HepG2 (cell line): ENCODE data around the gene IQSEC1. TPM values are rescaled to one million over a fixed set of nuclear protein-coding genes. Genes with fewer than 3 reads are reported as not detected.

Source experiments
- ATF1 ChIP-seq: IDR thresholded peaks from 2 replicates; pipeline ENCODE4 v1.6.1; 2016; ENCODE audit warnings: mild to moderate bottlenecking, control low read depth
- EEA1 ChIP-seq: sonication (generic); formaldehyde crosslinking; IDR thresholded peaks from 2 replicates; pipeline ENCODE4 v1.5.1; 2020; ENCODE audit warnings: mild to moderate bottlenecking, missing genetic modification reagents, borderline replicate concordance
- FOXA3 ChIP-seq: IDR thresholded peaks from 2 replicates; pipeline ENCODE4 v1.6.1; 2016; ENCODE audit warnings: missing genetic modification reagents, missing compliant biosample characterization
- FOXC1 ChIP-seq: sonication (generic); formaldehyde crosslinking; IDR thresholded peaks from 2 replicates; pipeline ENCODE4 v1.8.0; 2022; ENCODE audit warnings: mild to moderate bottlenecking, missing genetic modification reagents, borderline replicate concordance
- HOXA9 ChIP-seq: sonication (generic); formaldehyde crosslinking; IDR thresholded peaks from 2 replicates; pipeline ENCODE4 v1.8.1; 2022; ENCODE audit warnings: missing genetic modification reagents, mild to moderate bottlenecking, moderate library complexity, borderline replicate concordance
- ISL2 ChIP-seq: sonication (generic); formaldehyde crosslinking; IDR thresholded peaks from 2 replicates; pipeline ENCODE4 v1.5.0; 2020; ENCODE audit warnings: missing genetic modification reagents
- KLF11 ChIP-seq: IDR thresholded peaks from 2 replicates; pipeline ENCODE4 v1.6.1; 2016; ENCODE audit warnings: missing compliant biosample characterization
- KLF15 ChIP-seq: sonication (generic); formaldehyde crosslinking; IDR thresholded peaks from 2 replicates; pipeline ENCODE4 v1.8.1; 2023; ENCODE audit warnings: borderline replicate concordance, mild to moderate bottlenecking, inconsistent platforms, missing genetic modification reagents, mixed read lengths
- NFKB2 ChIP-seq: sonication (generic); formaldehyde crosslinking; IDR thresholded peaks from 2 replicates; pipeline ENCODE4 v1.4.0; 2020; ENCODE audit warnings: missing genetic modification reagents, borderline replicate concordance
- RBFOX2 ChIP-seq: fragments of 200-400 bp; formaldehyde crosslinking; IDR thresholded peaks from 2 replicates; pipeline ENCODE4 v1.6.1; 2017; ENCODE audit warnings: low read depth, mild to moderate bottlenecking, low read length
- THYN1 ChIP-seq: sonication (generic); formaldehyde crosslinking; IDR thresholded peaks from 2 replicates; pipeline ENCODE4 v1.8.1; 2023; ENCODE audit warnings: low read depth, mild to moderate bottlenecking, moderate library complexity, missing genetic modification reagents, borderline replicate concordance
- ZBTB42 ChIP-seq: sonication (generic); formaldehyde crosslinking; IDR thresholded peaks from 2 replicates; pipeline ENCODE4 v1.5.0; 2020; ENCODE audit warnings: mild to moderate bottlenecking, missing genetic modification reagents
- ZIK1 ChIP-seq: sonication (generic); formaldehyde crosslinking; IDR thresholded peaks from 2 replicates; pipeline ENCODE4 v1.5.0; 2020; ENCODE audit warnings: mild to moderate bottlenecking, low read depth, missing genetic modification reagents, borderline replicate concordance
- ZNF225 ChIP-seq: sonication (generic); formaldehyde crosslinking; IDR thresholded peaks from 2 replicates; pipeline ENCODE4 v1.4.0; 2020; ENCODE audit warnings: mild to moderate bottlenecking, missing genetic modification reagents
- ZNF292 ChIP-seq: sonication (generic); formaldehyde crosslinking; IDR thresholded peaks from 2 replicates; pipeline ENCODE4 v1.8.1; 2022; ENCODE audit warnings: mild to moderate bottlenecking, low read depth, missing genetic modification reagents, borderline replicate concordance
- ZNF496 ChIP-seq: sonication (generic); formaldehyde crosslinking; IDR thresholded peaks from 2 replicates; pipeline ENCODE4 v1.8.1; 2023; ENCODE audit warnings: mild to moderate bottlenecking, moderate library complexity, missing genetic modification reagents; ENCODE audit not compliant: insufficient replicate concordance
- ZNF569 ChIP-seq: sonication (generic); formaldehyde crosslinking; IDR thresholded peaks from 2 replicates; pipeline ENCODE4 v1.5.0; 2020; ENCODE audit warnings: mild to moderate bottlenecking, missing genetic modification reagents, moderate library complexity, borderline replicate concordance
- ZNF570 ChIP-seq: sonication (generic); formaldehyde crosslinking; IDR thresholded peaks from 2 replicates; pipeline ENCODE4 v1.4.0; 2020; ENCODE audit warnings: mild to moderate bottlenecking, missing genetic modification reagents, borderline replicate concordance
- ZNF775 ChIP-seq: sonication (generic); formaldehyde crosslinking; IDR thresholded peaks from 2 replicates; pipeline ENCODE4 v1.4.0; 2020; ENCODE audit warnings: missing genetic modification reagents, mild to moderate bottlenecking, moderate library complexity, borderline replicate concordance
- ZNF883 ChIP-seq: sonication (generic); formaldehyde crosslinking; IDR thresholded peaks from 2 replicates; pipeline ENCODE4 v1.5.1; 2020; ENCODE audit warnings: mild to moderate bottlenecking, missing genetic modification reagents; ENCODE audit errors: not compliant biosample characterization
- polyA plus RNA-seq, 8 experiments: library from polyadenylated mRNA; depleted of rRNA in 3 of 8; stranded (reverse) in 7 of 8; unstranded in 1 of 8; fragments of >200 nt; fragmentation: Illumina TruSeq in 4 of 8; extraction: Trizol in 4 of 8; gene quantifications; 2 replicates each; pipeline versions ENCODE4 v1.2.1 to v1.2.3, GENCODE V29; 2011 to 2016; ENCODE audit warnings: low read depth in 4 of 8, missing spikeins in 1 of 8, mixed read lengths in 1 of 8; ENCODE audit not compliant: insufficient read depth in 1 of 8
- total RNA-seq, 5 experiments: library from RNA; depleted of rRNA; stranded (reverse); fragments of >200 nt; fragmentation: Illumina TruSeq; extraction: Trizol; gene quantifications; 2 replicates each; pipeline ENCODE4 v1.2.3, GENCODE V29; 2016; ENCODE audit warnings: low read depth in 1 of 5
- TF ChIP-seq, protein P1 (sequence below): sonication (generic); formaldehyde crosslinking; IDR thresholded peaks from 2 replicates; pipeline ENCODE4 v1.8.0; 2022; ENCODE audit warnings: missing genetic modification reagents, mild to moderate bottlenecking, borderline replicate concordance
- TF ChIP-seq, protein P2 (sequence below): IDR thresholded peaks from 2 replicates; pipeline ENCODE4 v1.6.1; 2016
- TF ChIP-seq, protein P3 (sequence below): sonication (generic); formaldehyde crosslinking; conservative IDR thresholded peaks from 2 replicates; pipeline ENCODE4 v1.4.0; 2020; ENCODE audit warnings: missing genetic modification reagents
- TF ChIP-seq, protein P4 (sequence below): sonication (generic); formaldehyde crosslinking; IDR thresholded peaks from 2 replicates; pipeline ENCODE4 v1.9.0; 2021; ENCODE audit warnings: missing genetic modification reagents, borderline replicate concordance

The IQSEC1 gene
- total and polyA plus RNA-seq, 2 of the 13 experiments (the other 11 are each of a cell fraction or from before 2014, with no cell fraction given): 17.4 to 20.2 TPM

DNA sequence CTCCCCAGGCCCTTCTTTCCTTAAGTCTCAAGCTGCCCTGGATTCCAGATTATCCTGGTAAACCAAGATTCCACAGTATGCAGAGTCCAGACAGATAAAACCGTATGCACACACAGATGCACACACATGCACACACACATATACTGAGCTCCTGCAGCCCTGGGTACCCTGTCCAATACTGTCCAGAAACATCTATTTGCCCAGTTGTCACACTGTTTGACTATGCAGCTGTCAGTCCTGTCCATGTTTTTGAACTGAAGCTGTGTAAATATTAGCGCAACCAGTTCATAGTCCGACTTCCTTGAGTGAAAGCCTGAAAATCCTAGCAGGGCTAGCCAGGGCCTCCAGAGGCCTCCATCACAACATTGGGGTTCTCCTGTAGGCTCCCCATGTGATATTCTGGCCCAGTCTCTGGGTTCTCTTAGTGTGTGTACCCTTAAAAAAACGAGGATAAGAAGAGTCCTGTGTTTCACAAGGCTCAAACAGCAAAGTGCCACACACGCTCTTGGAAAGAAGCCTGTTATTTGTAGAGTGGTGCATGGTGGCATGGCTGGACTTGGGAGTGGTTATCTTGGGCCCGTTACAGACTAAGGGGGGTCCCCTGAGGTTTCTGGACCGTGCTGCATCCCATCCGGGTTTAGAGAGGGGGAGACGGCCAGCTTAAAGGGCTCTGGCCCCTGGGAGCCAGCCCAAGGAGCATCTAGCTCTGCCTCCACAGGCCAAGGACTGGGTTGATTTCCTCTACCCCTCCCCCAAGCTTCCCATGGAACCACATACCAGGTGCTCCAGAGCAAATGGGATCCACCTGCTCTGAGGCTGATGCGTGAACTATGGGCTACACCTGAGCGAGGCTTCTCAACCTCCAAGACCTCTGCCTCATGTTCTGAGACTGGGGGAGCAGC lies 108.3 kb downstream of the IQSEC1 start (continued):
- TF ChIP-seq ZNF292 (CRISPR knock-in tag) (peak; percentile 46; the same call in 1 of the 2 replicates), ISL2 (peak; percentile 85), EEA1 (CRISPR knock-in tag) (no peak), ZIK1 (CRISPR knock-in tag) (no peak), RBFOX2 (no peak), ZNF775 (no peak), ZNF496 (CRISPR knock-in tag) (no peak), KLF11 (CRISPR knock-in tag) (peak; percentile 90), HOXA9 (CRISPR knock-in tag) (no peak), ZNF225 (CRISPR knock-in tag) (no peak), ZNF570 (CRISPR knock-in tag) (no peak), ZBTB42 (CRISPR knock-in tag) (peak; percentile 84; the same call in 1 of the 2 replicates), ZNF883 (CRISPR knock-in tag) (no peak), KLF15 (CRISPR knock-in tag) (no peak), FOXA3 (CRISPR knock-in tag) (peak; percentile 98), ZNF569 (CRISPR knock-in tag) (no peak), THYN1 (CRISPR knock-in tag) (no peak), FOXC1 (CRISPR knock-in tag) (no peak; the same call in 1 of the 2 replicates), NFKB2 (CRISPR knock-in tag) (no peak), ATF1 (CRISPR knock-in tag) (no peak)
- TF ChIP-seq, protein P1, sequence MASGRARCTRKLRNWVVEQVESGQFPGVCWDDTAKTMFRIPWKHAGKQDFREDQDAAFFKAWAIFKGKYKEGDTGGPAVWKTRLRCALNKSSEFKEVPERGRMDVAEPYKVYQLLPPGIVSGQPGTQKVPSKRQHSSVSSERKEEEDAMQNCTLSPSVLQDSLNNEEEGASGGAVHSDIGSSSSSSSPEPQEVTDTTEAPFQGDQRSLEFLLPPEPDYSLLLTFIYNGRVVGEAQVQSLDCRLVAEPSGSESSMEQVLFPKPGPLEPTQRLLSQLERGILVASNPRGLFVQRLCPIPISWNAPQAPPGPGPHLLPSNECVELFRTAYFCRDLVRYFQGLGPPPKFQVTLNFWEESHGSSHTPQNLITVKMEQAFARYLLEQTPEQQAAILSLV (CRISPR knock-in tag): no peak; the same call in 1 of the 2 replicates
- TF ChIP-seq, protein P2, sequence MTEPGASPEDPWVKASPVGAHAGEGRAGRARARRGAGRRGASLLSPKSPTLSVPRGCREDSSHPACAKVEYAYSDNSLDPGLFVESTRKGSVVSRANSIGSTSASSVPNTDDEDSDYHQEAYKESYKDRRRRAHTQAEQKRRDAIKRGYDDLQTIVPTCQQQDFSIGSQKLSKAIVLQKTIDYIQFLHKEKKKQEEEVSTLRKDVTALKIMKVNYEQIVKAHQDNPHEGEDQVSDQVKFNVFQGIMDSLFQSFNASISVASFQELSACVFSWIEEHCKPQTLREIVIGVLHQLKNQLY (CRISPR knock-in tag): peak; percentile 94
- TF ChIP-seq, protein P3, sequence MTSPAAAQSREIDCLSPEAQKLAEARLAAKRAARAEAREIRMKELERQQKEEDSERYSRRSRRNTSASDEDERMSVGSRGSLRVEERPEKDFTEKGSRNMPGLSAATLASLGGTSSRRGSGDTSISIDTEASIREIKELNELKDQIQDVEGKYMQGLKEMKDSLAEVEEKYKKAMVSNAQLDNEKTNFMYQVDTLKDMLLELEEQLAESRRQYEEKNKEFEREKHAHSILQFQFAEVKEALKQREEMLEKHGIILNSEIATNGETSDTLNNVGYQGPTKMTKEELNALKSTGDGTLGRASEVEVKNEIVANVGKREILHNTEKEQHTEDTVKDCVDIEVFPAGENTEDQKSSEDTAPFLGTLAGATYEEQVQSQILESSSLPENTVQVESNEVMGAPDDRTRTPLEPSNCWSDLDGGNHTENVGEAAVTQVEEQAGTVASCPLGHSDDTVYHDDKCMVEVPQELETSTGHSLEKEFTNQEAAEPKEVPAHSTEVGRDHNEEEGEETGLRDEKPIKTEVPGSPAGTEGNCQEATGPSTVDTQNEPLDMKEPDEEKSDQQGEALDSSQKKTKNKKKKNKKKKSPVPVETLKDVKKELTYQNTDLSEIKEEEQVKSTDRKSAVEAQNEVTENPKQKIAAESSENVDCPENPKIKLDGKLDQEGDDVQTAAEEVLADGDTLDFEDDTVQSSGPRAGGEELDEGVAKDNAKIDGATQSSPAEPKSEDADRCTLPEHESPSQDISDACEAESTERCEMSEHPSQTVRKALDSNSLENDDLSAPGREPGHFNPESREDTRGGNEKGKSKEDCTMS (CRISPR knock-in tag): no peak
- TF ChIP-seq, protein P4, sequence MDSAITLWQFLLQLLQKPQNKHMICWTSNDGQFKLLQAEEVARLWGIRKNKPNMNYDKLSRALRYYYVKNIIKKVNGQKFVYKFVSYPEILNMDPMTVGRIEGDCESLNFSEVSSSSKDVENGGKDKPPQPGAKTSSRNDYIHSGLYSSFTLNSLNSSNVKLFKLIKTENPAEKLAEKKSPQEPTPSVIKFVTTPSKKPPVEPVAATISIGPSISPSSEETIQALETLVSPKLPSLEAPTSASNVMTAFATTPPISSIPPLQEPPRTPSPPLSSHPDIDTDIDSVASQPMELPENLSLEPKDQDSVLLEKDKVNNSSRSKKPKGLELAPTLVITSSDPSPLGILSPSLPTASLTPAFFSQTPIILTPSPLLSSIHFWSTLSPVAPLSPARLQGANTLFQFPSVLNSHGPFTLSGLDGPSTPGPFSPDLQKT (CRISPR knock-in tag): no peak
